SK-N-SH (cell line): Measurements from ENCODE around the gene EIF1AD. TPM values are rescaled to one million over a fixed set of nuclear protein-coding genes. Genes with fewer than 3 reads are reported as not detected.

ENCODE experiments used
- CTCF ChIA-PET: fragments of 300-600, 350-600 bp; formaldehyde crosslinking; extraction: SDS; loops from one replicate; lab custom pipeline; 2021; lab: Yijun Ruan, JAX
- POLR2A ChIA-PET: fragments of 350-600 bp; sonication (Branson Sonifier 250); formaldehyde crosslinking; extraction: SDS; loops from one replicate; lab custom pipeline; 2020; ENCODE audit warnings: antibody characterized with exemption, inconsistent platforms; lab: Yijun Ruan, JAX
- DNase-seq: peaks from one replicate; pipeline ENCODE4 v3.0.0; 2012
- H2AFZ ChIP-seq: fragments of 200-600 bp; sonication (generic); 2 replicates; pipeline ENCODE4 v1.8.1; 2016; ENCODE audit warnings: antibody characterized with exemption, mild to moderate bottlenecking, low read depth
- H3F3A ChIP-seq: fragments of 200-600 bp; sonication (generic); replicated peaks from 2 replicates; pipeline ENCODE3; 2016; ENCODE audit warnings: antibody characterized with exemption, mild to moderate bottlenecking; ENCODE audit not compliant: insufficient read depth
- H3K27ac ChIP-seq, 2 experiments: fragments of 200-500 bp in 1 of 2; fragments of 200-600 bp in 1 of 2; sonication (Bioruptor generic) in 1 of 2; sonication (generic), shearing (Covaris generic) in 1 of 2; 2 replicates each; pipeline versions ENCODE4 v1.5.1 to v1.6.1; 2014 to 2016; ENCODE audit warnings: low read depth in 2 of 2, inconsistent platforms in 1 of 2, low read length in 1 of 2, mild to moderate bottlenecking in 1 of 2, mixed read lengths in 1 of 2
- H3K27me3 ChIP-seq: fragments of 200-600 bp; sonication (generic), shearing (Covaris generic); 2 replicates; pipeline ENCODE4 v1.6.1; 2016; ENCODE audit warnings: mixed run types; ENCODE audit not compliant: insufficient read depth
- H3K36me3 ChIP-seq, 2 experiments: fragments of 200-500 bp in 1 of 2; fragments of 200-600 bp in 1 of 2; sonication (Bioruptor generic) in 1 of 2; sonication (generic) in 1 of 2; replicated peaks in 1 of 2; 2 replicates each; pipeline versions ENCODE3 to v1.5.1; 2014 to 2016; ENCODE audit warnings: low read length in 1 of 2, mild to moderate bottlenecking in 1 of 2; ENCODE audit not compliant: insufficient read depth in 2 of 2, control insufficient read depth in 1 of 2
- H3K4me1 ChIP-seq, 2 experiments: fragments of 200-500 bp in 1 of 2; fragments of 200-600 bp in 1 of 2; sonication (Bioruptor generic) in 1 of 2; sonication (generic), shearing (Covaris generic) in 1 of 2; 2 replicates each; pipeline versions ENCODE4 v1.5.1 to v1.6.1; 2014 to 2016; ENCODE audit warnings: low read depth in 1 of 2, low read length in 1 of 2, mixed run types in 1 of 2; ENCODE audit not compliant: insufficient read depth in 2 of 2, control insufficient read depth in 1 of 2
- H3K4me2 ChIP-seq: fragments of 200-600 bp; sonication (generic), shearing (Covaris generic); 2 replicates; pipeline ENCODE4 v1.6.1; 2017; ENCODE audit warnings: mixed run types
- H3K4me3 ChIP-seq, 2 experiments: fragments of 200-500 bp in 1 of 2; fragments of 200-600 bp in 1 of 2; sonication (Bioruptor generic) in 1 of 2; sonication (generic), shearing (Covaris generic) in 1 of 2; 2 replicates each; pipeline versions ENCODE4 v1.5.1 to v1.8.1; 2014 to 2016; ENCODE audit warnings: low read depth in 2 of 2, inconsistent platforms in 1 of 2, low read length in 1 of 2, mild to moderate bottlenecking in 1 of 2, mixed read lengths in 1 of 2, moderate library complexity in 1 of 2
- H3K79me2 ChIP-seq: fragments of 200-600 bp; sonication (generic); 2 replicates; pipeline ENCODE4 v1.8.1; 2017; ENCODE audit warnings: mild to moderate bottlenecking; ENCODE audit not compliant: insufficient read depth
- H3K9ac ChIP-seq: fragments of 200-600 bp; sonication (generic); 2 replicates; pipeline ENCODE4 v1.6.1; 2017; ENCODE audit warnings: mixed run types
- H3K9me2 ChIP-seq: fragments of 200-600 bp; sonication (generic); 2 replicates; pipeline ENCODE4 v1.6.1; 2017; ENCODE audit warnings: mixed run types
- H3K9me3 ChIP-seq: fragments of 200-600 bp; sonication (generic); 2 replicates; pipeline ENCODE4 v1.6.1; 2017; ENCODE audit warnings: mixed run types, mild to moderate bottlenecking, moderate library complexity
- H4K20me1 ChIP-seq: fragments of 200-600 bp; sonication (generic); 2 replicates; pipeline ENCODE4 v1.6.1; 2017; ENCODE audit warnings: mild to moderate bottlenecking, mixed run types; ENCODE audit not compliant: insufficient read depth
- CTCF ChIP-seq: fragments of 200-600 bp; sonication (generic); IDR thresholded peaks from 2 replicates; pipeline ENCODE4 v1.6.1; 2017; ENCODE audit warnings: antibody characterized with exemption, mild to moderate bottlenecking, moderate library complexity
- ELF1 ChIP-seq: IDR thresholded peaks from 2 replicates; pipeline ENCODE4 v1.4.0; 2012
- EZH2phosphoT487 ChIP-seq: fragments of 200-600 bp; sonication (generic); IDR thresholded peaks from 2 replicates; pipeline ENCODE4 v1.6.1; 2017; ENCODE audit warnings: low read depth, mixed run types, mild to moderate bottlenecking, antibody characterized with exemption, moderate library complexity, borderline replicate concordance
- FOSL2 ChIP-seq: IDR thresholded peaks from 2 replicates; pipeline ENCODE4 v1.4.0; 2012; ENCODE audit warnings: low read depth, mild to moderate bottlenecking, moderate library complexity, borderline replicate concordance
- GABPA ChIP-seq: IDR thresholded peaks from 2 replicates; pipeline ENCODE4 v1.4.0; 2012; ENCODE audit warnings: low read depth, mild to moderate bottlenecking
- GATA2 ChIP-seq: sonication (generic); formaldehyde crosslinking; IDR thresholded peaks from 2 replicates; pipeline ENCODE4 v1.5.0; 2020; ENCODE audit warnings: mild to moderate bottlenecking, missing genetic modification reagents
- IRF3 ChIP-seq: fragments of 150-350 bp; IDR thresholded peaks from 2 replicates; pipeline ENCODE4 v1.6.1; 2016; ENCODE audit warnings: mild to moderate bottlenecking, low read depth, low read length
- MAX ChIP-seq: IDR thresholded peaks from 2 replicates; pipeline ENCODE4 v1.4.0; 2012; ENCODE audit warnings: low read depth
- MEF2A ChIP-seq: IDR thresholded peaks from 2 replicates; pipeline ENCODE4 v1.4.0; 2012; ENCODE audit warnings: low read depth, borderline replicate concordance
- MXI1 ChIP-seq: IDR thresholded peaks from 2 replicates; pipeline ENCODE4 v1.6.1; 2012; ENCODE audit warnings: mild to moderate bottlenecking, low read depth, low read length, improper control_type of control experiment
- RAD21 ChIP-seq: IDR thresholded peaks from 2 replicates; pipeline ENCODE4 v1.6.1; 2012; ENCODE audit warnings: mild to moderate bottlenecking, low read length
- REST ChIP-seq: IDR thresholded peaks from 2 replicates; pipeline ENCODE4 v1.6.1; 2012; ENCODE audit warnings: mild to moderate bottlenecking, low read depth, low read length, moderate library complexity
- RFX5 ChIP-seq: IDR thresholded peaks from 2 replicates; pipeline ENCODE4 v1.6.1; 2012; ENCODE audit warnings: mild to moderate bottlenecking, improper control_type of control experiment, low read length
- SIN3A ChIP-seq: IDR thresholded peaks from 2 replicates; pipeline ENCODE4 v1.6.1; 2012; ENCODE audit warnings: low read depth, mild to moderate bottlenecking, low read length, moderate library complexity, borderline replicate concordance
- SMC3 ChIP-seq: IDR thresholded peaks from 2 replicates; pipeline ENCODE4 v1.6.1; 2012; ENCODE audit warnings: low read depth, low read length, improper control_type of control experiment
- TCF12 ChIP-seq: IDR thresholded peaks from 2 replicates; pipeline ENCODE4 v1.4.0; 2012
- USF2 ChIP-seq: fragments of 150-350 bp; IDR thresholded peaks from 2 replicates; pipeline ENCODE4 v1.6.1; 2017; ENCODE audit warnings: antibody characterized with exemption, low read length, low read depth, borderline replicate concordance
- YY1 ChIP-seq: IDR thresholded peaks from 2 replicates; pipeline ENCODE4 v1.4.0; 2012; ENCODE audit warnings: low read depth, mild to moderate bottlenecking
- WGBS: methylation state at CpG from one replicate; pipeline ENCODE4 v1.1.6; 2017; ENCODE audit warnings: low lambda C conversion rate; 5-methylcytosine and 5-hydroxymethylcytosine counted together
- polyA plus RNA-seq, 3 experiments: library from polyadenylated mRNA; depleted of rRNA; stranded (reverse); fragments of >200 nt; gene quantifications; 2 replicates each; pipeline ENCODE4 v1.2.3, GENCODE V29; 2012

The EIF1AD gene
- polyA plus RNA-seq, 1 of the 3 experiments (the other 2 are of a cell fraction), result 28.9 TPM

GRCh38 chr11:66001942-66002647, at the start of gene EIF1AD, which contains the start of gene BANF1 (continued):
- TF ChIP-seq REST, result peak; percentile 24; the same call in 1 of the 2 replicates
- no peak for TF ChIP-seq RAD21
- peak; percentile 88 for TF ChIP-seq SIN3A
- peak; percentile 65 for TF ChIP-seq MXI1
- peak; percentile 94 for TF ChIP-seq GABPA
- no peak for TF ChIP-seq RFX5
- TF ChIP-seq TCF12, result peak; percentile 26; the same call in 1 of the 2 replicates
- TF ChIP-seq SMC3, result no peak
- no peak for TF ChIP-seq GATA2 (CRISPR knock-in tag)
- no peak for TF ChIP-seq EZH2phosphoT487

- Histone ChIP-seq H3K9ac (peak overlapping the region; percentile 95), H3K79me2 (peaks cover 42% of the 10 kb centered on the region), H3K9me3 (no peaks in the 10 kb centered on the region), H3K4me1 (peaks cover 15 to 40% of the 10 kb centered on the region in 2 experiments; a peak in 2 of 4 replicates), H3K27ac (peak overlapping the region; percentile 81 to 94), H3K9me2 (no peaks in the 10 kb centered on the region), H3K4me2 (peak overlapping the region; percentile 86), H4K20me1 (no peaks in the 10 kb centered on the region), H3F3A (no peaks in the 10 kb centered on the region), H3K4me3 (peak overlapping the region; percentile 90 to 99), H2AFZ (peak overlapping the region; percentile 63), H3K27me3 (no peaks in the 10 kb centered on the region), H3K36me3 (peaks cover 20 to 30% of the 10 kb centered on the region in 2 experiments)
- CTCF ChIA-PET, result interaction anchor here (0.7 to 6.7 kb wide), 8 partner anchors 12 to 167 kb away, joined by 3 to 101 read pairs (median 5); partner anchors contain the start of genes BANF1, EIF1AD and PACS1
- WGBS, result 52% methylated on average over 12 of the region's 12 CpGs
- DNase-seq, result no peak
- POLR2A ChIA-PET, result interaction anchor here (1.3 to 2.4 kb wide), 3 partner anchors 9 to 48 kb away, joined by 3 to 8 read pairs (median 6); partner anchors contain the start of gene BANF1
- TF ChIP-seq CTCF (no peak), SIN3A (no peak), REST (no peak), IRF3 (no peak), FOSL2 (no peak), ELF1 (no peak), YY1 (no peak), USF2 (no peak), MAX (no peak), EZH2phosphoT487 (no peak), MEF2A (no peak)
Observed at GRCh38 chr11:66051371-66051765, 49.4 kb upstream of the EIF1AD start.
